Ureter (tissue), 1 donor: ENCODE data around the gene ASTL. TPM values are rescaled to one million over a fixed set of nuclear protein-coding genes. Genes with fewer than 3 reads are reported as not detected.
A peak's percentile ranks its signal among the peaks of the same experiment; 100 is the strongest.
"Not testable (repeated sequence)": the region's sequence is repeated elsewhere in the genome, so short reads cannot be mapped to it uniquely, and the experiment has no call there.

ENCODE experiments used
- DNase-seq: peaks from one replicate; pipeline ENCODE4 v3.0.0-alpha.2; 2020; ENCODE audit warnings: low spot score
- total RNA-seq: library from RNA; stranded (reverse); gene quantifications from one replicate; pipeline ENCODE4 v1.2.4, GENCODE V29; 2023
- donor health status: DM: yes; HTN: yes; CAD: no.

The ASTL gene
- total RNA-seq, 1 donor from 2014 or later, result not detected

DNA sequence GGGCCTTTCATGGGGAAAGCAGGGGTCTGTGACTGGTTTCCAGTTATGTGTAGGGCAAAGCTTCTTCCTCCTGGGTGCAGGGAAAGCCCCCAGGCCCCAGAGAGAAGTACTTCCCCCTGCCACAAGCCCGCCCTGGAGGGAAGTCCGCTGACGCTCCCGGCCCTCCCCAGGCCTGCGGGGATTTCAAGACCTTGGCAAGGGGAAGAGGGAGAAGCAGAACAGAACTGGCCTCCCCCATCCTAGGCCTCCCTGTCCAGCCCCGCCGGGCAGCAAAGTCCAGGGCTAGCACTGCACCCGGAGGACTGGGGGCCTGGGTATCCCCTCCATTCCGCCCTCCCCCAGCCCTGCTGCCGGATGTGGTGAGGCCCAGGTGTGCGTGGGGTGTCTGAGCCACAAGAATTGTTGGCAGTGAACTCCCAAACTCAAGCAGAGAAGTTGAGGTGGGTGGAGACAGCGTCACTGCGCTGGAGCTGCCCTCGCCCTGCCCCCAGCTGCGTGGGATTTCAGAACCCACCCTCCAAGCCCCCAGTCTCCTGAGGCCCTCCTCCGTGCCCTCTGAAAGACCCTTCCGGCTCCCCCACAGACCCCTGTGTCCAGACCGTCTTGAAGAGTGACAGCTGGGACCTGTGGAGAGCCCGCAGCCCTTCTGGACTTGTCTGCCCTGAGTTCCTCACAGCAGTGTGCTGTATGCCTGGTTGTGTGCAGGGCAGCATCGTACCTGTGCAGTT lies 8.0 kb upstream of the ASTL start:
- DNase-seq, result no peak

DNA sequence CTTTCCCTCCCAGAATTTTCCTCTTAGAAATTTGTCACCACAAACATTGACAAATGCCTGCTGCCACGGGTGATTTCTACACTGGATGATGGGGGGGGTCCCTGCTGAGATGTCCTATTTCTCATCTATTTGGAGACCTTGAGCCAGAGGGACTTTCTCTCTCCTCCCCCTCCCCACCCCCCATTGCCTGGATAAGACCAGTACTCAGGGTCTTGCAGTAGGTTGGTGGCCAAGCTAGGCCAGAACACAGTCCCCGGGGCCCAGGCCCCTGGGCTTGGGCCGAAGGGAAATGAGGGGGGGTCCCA lies 7.5 kb upstream of the ASTL start:
- no peak for DNase-seq

DNA sequence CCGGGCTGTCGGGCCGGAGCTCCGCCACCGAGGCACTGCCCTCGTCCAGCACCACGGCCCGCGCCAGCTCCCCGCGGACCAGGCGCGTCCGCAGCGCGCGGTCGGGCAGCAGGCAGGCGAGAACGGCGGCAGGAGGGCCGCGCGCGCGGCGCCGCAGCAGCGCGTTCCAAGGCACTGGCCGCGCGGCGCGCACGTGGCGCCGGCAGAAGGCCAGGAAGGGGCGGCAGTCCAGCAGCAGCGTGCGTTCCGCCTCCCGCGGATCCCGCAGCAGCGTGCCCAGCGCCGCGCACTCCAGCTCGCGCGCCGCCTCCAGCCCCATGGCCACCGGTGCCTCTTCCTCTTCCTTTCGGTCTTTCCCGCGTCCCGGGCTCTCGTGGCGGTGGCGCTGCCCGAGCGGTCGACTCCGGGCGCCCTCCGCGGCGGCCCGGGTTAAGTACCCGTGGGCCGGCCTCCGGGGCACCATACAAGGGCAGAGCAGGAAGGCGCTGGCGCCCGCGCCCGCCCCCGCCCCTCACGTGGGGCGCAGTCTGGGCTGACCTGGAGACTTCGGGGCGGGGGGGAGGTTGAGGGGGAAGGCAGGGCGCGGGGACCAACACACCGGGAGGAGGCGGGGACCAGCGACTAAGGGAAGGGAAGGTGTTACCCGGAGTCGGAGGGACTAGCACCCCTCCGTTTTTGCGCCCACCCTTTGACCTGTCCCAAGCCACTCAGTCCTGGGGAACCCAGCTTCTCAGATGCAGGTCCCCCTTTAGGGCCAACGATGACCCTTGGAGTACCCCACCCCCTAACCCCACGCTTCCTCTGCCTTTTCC lies 6.9 kb upstream of the ASTL start, which contains the start of gene DUSP2:
TSS of gene DUSP2 (minus strand) at position 405 of the 812 bp plus-strand sequence. CDS start at position 319, 86 bp downstream.
- peak; percentile 79 for DNase-seq

DNA sequence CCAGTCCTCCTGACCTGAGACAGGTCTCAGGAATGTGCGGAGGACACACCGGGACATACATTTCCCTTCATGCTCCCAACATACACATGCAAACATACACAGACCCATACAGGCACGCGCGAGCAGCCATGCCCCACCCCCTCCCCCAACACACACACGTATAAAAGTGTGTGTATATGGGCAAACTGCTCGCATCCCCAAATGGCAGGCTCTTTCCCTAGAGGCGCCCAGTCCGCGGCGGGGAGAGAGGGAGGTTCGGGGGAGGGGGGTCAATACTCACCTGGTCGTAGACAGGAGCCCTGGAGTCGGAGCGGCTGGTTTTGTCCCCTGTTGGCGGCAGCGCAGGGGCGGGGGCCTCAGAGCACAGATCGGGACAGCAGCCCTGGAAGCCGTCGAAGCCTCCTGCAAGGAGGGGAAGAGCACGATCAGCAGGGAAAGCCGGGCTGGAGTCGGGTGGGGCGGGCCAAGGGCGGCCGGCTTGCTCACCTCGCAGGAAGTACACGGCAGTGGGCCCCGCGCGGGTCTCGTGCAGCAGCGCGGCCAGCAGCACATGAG lies 6.3 kb upstream of the ASTL start:
- no peak for DNase-seq

DNA sequence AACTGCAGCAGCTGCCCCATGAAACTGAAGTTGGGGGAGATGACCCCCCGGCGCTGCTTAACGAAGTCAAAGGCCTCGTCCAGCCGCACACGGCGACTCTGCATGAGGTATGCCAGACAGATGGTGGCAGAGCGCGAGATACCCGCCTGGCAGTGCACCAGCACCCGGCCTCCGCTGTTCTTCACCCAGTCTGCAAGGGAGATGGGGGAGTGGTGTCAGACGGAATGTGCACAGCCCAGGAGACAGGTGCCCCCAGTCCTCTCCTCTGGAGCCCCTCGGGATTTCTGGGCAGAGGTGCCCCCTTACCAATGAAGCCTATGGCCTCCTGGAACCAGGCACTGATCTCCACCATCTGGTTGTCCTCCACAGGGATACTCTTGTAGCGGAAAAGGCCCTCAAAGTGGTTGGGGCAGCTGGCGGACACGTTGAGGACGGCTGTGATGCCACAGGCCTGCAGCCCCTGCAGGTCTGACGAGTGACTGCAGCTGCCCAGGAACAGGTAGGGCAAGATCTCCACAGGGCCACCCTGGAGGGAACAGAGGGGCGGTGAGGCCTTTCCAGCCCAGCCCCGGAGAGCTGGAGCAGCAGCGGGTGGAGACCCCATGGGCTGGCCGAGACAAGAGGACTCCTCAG lies 5.7 kb upstream of the ASTL start:
- DNase-seq, result no peak

DNA sequence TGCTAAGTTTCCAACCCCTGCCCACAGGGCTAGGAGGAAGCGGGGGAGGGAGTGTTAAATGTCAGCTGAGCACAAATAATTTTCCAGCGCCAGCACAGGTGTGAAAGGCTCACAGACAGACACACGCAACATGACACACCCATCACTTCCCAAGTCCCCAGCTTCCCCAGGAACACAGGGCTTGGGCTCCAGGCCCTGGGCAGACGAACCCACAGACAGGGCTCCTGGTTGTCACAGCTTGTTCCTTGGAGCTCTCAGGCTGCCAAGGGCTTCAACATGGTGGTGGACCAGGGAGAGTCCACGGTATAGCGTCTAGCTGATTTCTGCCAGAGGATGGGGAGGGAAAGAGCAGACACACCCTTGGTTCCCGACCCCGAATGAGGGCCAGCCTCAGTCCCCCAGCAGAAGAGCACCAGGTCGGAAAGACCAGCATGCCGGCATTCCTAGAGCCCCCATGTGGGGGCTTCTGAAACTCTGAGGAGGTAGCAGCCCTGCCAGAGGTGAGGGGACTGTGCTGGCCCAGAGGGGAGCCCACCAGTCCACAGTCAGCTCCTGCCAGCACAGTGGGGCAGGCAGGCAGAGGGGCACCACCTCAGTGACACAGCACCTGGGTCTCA lies 5.0 kb upstream of the ASTL start:
- no peak for DNase-seq

DNA sequence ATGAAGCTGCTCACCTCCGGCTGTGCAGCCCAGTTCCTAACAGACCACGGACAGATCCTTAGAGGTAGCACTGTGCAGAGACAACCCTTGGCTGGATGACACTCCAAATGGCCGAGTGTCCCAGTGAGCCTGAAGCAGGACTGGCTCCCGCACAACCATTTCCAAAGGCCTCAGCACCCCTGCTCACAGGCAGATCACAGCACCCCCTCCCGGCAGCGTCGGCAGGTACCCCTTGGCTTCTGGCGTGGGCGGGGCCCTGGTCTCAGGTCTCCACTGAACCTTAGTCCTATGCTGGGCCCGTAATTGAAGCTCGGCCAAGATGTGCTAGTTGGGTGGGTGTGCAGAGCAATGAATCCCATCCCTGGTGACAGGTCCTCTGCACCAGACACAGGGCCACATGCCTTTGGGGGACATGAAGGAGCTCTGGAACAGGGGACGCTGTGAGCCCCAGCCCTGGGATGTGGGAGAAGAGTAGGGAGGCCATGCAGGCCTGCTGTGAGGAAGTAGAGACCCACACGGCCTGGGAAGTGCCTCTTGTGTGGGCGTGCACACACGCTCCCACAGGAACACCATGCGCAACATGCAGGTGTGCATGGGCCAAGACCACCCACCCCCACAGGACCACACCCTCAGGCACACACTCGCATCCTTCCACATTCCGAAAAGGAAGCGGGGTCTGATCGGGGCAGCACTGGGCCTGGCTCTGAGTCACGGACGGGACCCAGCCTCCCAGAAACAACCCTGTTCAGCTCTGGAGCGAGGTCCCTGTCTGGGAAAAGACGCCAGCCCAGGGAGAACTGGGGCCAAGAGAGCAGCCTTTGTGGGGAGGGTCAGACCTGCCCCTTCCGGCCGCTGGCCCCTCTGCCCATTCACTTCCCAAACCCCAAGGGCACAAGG lies 4.2 kb upstream of the ASTL start:
- no peak for DNase-seq

DNA sequence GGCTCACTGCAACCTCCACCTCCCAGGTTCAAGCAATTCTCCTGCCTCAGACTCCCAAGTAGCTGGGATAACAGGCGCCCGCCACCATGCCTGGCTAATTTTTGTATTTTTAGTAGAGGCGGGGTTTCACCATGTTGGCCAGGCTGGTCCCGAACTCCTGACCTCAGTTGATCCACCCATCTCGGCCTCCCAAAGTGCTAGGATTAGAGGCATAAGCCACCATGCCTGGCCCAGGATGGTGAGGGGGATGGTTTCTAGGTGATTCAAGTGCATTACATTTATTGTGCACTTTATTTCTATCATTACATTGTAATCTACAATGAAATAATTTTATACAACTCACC lies 3.3 kb upstream of the ASTL start:
- not testable (repeated sequence) for DNase-seq

DNA sequence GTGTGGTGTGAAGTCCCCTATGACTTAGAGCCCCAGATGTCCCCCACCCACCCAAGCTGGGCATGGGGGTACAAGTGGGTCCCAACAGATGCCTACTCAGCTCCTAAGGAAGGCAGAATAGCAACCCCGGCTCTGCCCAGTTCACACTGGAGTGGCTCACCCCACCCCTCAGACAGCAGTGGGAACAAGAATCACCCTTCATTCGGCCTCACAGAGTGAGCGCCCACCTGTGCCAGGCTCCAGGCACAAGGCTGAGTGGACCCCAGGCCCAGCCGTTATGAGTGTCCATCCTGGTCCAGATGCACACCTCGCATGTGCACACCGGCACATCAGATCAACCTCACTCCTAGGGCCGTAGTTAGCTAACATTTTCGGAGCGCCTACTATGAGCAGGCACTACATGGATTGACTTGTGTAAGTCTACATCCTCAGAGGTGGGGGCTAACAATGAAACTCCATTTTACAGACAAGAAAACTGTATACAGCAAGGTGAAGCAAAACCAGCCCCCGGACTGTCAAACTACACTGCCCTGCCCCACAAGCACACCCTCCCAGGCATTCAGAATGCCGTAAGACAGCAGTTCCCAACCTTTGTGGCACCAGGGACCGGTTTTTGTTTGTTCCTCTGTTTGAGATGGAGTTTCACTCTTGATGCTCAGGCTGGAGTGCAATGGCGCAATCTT lies 2.8 kb upstream of the ASTL start:
- DNase-seq, result no peak

DNA sequence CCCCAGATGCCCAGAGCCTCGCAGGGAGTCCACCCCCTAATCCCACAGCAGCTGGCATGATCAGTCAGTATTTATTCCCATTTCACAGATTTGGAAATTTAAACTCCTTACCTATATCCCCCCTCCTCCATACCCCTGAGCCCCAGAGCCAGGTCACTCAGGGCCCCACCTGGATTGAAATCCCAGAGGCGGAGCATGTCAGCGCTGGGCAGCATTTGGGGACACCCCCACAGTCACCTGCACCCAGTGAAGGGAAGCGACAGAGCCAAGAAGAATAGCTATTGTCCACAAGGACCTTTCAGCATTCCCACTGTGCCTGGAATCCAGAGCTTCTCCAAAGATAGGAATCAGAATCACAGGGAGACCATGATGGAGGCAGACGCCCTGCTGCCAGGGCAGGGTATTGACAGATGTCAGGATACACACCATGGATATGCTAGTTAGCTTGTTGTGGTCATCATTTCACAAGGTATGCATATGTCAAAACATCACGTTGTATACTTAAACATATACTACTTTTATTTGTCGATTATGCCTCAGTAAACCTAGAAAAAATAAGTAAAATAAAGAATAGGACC lies 968 bp upstream of the ASTL start:
- DNase-seq, result no peak

DNA sequence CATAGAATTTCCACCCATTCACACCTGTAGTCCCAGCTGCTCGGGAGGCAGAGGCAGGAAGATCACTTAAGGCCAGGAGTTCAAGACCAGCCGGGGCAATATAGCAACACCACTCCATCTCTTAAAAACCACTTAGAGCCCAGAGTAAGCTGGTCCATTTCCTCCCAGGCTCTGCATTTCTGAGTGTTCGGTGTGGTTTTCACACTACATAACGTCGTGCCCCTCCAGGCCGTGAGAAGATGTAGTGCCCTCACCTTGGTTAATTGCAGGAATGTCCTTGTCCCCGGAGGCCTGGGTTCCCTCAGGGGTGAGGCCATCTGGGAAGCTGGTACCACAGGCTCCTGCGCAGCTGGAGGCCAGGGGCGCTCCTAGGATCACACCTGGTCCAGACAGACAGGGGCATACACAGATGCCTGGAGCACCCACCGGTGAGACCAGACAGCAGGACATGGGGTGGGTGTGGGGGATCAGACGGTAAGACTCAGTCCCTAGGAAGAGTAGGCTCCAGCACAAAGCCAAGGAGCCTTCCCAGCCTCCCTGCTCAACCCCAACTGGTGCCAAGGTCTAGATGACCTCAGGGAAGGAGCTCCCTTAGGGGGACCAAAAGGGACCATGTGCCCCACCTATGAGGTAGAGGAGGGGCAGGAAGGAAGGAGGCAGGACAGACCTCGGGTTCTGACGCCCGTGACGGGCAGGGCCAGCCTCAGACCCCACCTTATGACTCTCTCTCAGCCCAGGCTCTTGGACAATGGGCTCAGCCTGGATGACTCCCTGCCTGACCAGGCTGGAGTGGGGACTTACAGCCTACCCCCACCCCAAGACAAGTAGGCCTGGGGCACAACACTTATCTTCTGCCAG lies 752 bp downstream of the ASTL start:
- DNase-seq, result no peak

DNA sequence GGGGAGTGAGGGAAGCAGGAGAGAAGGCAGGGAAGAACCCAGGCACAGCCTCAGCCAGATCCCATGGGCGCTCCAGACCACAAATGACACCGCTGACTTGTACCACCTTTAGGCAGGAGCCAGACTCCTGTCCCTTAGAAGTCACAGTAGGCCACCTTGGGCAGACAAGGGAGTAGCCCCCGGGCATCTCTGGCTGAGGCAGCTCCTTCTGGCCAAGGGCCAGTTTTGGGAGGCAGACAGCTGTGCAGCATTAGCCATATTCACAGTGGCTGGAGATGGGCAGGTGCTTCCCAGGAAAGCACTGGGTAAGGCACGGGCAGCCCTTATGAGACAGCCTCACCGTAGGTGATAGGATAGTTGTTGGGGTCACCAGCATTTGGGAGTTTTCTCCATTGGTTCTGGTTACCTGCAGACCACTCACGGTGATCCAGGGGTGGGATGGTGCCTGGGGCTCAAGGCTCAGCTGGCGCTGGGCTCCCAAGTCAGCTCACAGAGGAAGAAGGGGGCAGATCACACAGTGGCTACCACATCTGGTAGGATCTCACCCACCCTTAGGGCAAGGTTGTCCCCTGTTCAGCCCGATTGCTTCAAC lies 2.1 kb downstream of the ASTL start:
- DNase-seq, result no peak

DNA sequence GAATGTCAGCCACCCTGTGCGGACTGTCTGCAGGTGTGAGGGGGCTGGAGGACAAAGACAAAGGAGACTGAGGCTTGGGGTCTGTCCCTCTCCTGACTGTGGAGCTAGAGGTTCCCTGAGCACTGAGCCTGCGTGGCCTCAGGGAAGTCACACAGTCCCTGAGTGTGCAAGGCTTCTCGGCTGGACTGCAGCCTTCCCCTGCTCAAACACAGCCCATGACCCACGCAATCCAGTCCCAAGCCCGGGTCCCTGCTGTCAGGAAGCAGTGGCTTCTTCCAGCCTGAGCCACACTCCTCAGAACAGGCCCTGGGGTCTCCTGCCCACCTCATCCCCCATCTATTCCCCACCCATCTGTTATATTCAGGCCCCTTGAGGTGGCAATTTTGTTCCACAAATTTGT lies 2.7 kb downstream of the ASTL start:
- DNase-seq, result no peak

DNA sequence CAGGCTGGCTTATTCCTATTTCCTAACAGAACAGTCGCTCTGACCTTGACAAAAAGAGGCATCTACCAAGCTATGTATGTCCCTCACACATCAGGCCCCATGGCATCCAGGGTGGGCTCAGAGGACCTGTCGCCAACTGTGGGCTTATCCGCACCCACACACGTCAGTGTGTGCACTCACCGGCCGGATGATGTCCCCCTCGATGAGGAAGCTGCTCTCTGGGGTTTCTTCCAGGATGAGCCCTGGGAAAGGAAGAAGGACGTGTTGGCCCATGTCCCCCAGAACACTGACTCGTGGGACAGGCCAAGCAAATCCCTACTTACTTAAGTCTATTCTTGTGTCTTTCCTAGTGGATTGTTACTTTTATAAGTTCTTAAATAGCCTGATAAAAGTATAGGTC lies 3.1 kb downstream of the ASTL start:
- DNase-seq, result no peak

DNA sequence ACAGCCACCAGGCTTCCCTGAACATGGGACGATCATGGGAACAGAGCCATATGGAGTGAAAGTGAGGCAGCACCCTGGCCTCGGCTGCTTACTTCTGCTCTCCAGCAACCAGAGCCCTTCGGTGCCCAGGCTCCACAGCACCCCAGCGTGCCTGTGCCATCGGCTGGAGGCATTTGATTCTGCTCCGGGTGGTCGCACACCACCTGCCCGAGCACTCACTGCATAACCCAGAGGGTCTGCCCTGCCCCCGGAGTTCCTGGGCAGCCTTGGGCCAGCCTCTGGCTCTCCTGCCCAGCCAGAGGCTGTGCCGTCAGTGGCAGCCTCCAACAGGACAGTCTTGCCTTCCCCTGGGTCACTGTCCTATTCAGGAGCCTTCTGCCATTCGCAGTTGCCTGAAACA lies 3.9 kb downstream of the ASTL start:
- DNase-seq, result no peak

DNA sequence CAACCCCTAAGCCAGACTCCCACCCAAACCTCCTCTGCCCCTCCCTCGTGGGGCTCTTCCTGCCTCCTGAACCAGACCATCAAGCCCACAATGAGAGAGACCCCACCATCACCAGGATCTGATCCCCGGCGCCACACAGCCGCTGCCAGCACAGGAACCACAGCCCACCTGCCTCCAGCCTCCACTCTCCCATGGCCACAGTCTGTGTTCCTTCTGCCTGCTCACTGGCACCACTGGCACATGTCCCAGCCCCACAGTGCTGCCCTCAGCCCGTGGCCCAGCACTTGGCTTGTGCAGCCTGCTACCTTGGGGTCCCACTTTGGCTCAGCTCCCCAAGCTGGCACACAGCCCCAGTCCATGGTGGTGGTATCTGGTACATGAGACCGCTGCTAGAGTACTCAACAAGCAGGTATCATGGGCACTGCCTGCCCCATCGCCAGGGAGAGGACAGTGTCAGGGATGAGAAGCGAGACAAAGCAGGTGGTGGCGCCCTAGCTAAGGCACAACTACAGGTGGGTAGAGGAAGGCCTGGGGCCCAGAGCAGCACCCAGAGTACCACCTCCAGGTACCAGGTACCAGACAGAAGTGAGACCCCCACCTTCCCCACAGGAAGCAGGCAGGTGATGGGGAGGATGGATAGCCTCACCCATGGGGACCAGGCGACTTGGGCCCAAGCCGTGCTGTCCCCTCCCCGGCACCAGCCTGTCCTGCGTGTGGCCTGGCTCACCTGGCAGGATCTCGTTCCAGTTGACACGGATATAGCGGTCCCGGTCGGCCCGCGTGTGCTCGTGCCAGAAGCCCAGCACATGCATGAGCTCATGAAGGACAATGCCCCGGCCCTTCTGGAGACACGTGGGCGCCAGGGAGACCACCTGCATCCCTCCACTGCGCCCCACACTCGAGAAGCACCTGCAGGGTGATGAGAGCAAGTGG lies 6.2 kb downstream of the ASTL start:
- DNase-seq, result no peak

DNA sequence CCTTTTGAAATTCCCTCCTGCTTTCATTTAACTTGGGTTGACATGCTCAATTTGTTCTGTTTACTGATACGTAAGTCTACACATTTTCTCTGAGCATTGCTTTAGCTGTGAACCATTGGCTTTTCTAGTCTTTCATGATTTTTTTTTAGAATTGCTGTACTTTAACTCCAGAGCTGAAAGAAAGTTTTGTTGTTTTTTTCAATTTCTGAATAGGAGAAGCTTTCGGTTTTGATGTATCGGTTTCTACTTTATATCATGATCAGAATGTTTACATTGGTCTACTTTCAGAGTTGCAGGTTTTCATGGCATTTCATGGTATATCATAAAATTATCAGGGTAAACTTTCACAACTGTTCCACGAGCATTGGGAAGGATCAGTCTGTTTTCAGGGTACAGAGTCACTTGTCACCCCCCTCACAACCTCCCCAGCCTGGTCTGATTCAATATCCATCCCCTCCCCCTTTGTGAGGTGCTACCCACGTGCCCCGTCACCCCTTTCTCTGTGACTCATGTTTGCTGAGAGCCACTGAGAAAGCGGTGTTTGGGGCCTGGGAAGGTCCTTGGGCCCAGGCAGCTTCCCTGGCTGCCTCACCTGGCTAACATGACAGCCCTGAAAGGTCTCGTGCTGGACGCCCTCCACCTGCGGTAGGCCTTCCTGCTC lies 7.0 kb downstream of the ASTL start:
- DNase-seq, result no peak
